BE2C (cell line): ENCODE measurements around the gene CLEC1B.
"Not testable (repeated sequence)": the region's sequence is repeated elsewhere in the genome, so short reads cannot be mapped to it uniquely, and the experiment has no call there.

Experiments
- DNase-seq: peaks from one replicate; pipeline ENCODE4 v3.0.0-alpha.2; 2020
- H3K27me3 ChIP-seq: fragments of 250-450 bp; sonication (Bioruptor Pico); 2 replicates; pipeline ENCODE4 v1.5.1; 2020; ENCODE audit warnings: mild to moderate bottlenecking
- H3K36me3 ChIP-seq: fragments of 250-450 bp; sonication (Bioruptor Pico); 2 replicates; pipeline ENCODE4 v1.5.1; 2020; ENCODE audit warnings: mild to moderate bottlenecking
- H3K4me1 ChIP-seq: fragments of 250-450 bp; sonication (Bioruptor Pico); 2 replicates; pipeline ENCODE4 v1.5.1; 2020
- H3K4me3 ChIP-seq: 2 replicates; pipeline ENCODE4 v1.5.1; 2011; ENCODE audit warnings: low read depth, low read length
- H3K9me3 ChIP-seq: fragments of 250-450 bp; sonication (Bioruptor Pico); 2 replicates; pipeline ENCODE4 v1.5.1; 2020
- TF ChIP-seq, protein P1 (sequence below): IDR thresholded peaks from 2 replicates; pipeline ENCODE4 v1.5.1; 2012; ENCODE audit warnings: mild to moderate bottlenecking, low read depth, low read length

The CLEC1B gene

DNA sequence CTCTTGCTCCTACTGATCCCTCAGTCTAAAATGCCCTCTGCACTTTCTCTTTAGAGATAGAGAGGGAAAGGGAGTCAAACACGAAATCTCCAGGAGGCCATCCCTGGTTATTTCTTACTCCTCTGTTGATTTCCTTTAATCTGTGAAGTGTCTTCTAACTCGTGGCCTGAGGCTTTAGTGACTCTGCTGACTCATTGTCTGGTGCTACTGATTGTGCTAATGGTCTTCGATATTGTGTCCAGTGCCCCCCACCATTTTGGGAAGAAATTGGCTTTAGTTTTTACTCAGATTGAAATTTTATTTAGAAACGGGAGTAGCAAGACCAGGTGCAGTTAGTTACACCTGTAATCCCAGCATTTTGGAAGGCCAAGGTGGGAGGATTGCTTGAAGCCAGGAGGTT is 32.4 kb upstream of the CLEC1B start:
- Histone ChIP-seq H3K36me3 (no peaks in the 10 kb centered on the region), H3K9me3 (no peaks in the 10 kb centered on the region), H3K4me1 (no peaks in the 10 kb centered on the region), H3K27me3 (peaks cover 8% of the 10 kb centered on the region; the same call in 1 of the 2 replicates), H3K4me3 (no peak overlapping the region)
- TF ChIP-seq, protein P1, sequence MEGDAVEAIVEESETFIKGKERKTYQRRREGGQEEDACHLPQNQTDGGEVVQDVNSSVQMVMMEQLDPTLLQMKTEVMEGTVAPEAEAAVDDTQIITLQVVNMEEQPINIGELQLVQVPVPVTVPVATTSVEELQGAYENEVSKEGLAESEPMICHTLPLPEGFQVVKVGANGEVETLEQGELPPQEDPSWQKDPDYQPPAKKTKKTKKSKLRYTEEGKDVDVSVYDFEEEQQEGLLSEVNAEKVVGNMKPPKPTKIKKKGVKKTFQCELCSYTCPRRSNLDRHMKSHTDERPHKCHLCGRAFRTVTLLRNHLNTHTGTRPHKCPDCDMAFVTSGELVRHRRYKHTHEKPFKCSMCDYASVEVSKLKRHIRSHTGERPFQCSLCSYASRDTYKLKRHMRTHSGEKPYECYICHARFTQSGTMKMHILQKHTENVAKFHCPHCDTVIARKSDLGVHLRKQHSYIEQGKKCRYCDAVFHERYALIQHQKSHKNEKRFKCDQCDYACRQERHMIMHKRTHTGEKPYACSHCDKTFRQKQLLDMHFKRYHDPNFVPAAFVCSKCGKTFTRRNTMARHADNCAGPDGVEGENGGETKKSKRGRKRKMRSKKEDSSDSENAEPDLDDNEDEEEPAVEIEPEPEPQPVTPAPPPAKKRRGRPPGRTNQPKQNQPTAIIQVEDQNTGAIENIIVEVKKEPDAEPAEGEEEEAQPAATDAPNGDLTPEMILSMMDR, result no peak
- no peak for DNase-seq

DNA sequence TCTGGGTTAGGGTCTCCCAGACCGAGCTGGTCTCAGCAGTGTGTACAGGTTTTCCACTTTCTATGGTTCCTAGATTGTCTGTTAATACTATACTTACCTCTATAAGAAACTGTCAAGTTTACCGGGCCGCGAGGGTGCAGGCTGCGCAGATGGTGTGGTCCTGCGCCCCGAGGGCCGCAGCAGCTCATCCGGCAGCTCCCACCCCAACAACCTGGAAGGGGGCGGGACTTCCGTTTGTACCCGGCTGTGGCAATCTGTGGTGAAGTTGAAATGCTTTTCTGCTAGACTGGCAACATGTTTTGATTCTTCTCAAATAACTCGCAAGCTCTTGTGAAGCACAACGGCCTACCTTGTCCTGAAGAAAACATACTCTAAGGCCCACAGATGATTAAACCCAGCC is 31.5 kb upstream of the CLEC1B start, which contains the start of gene CLEC9A:
Gene CLEC9A (plus strand): TSS at position 237 of the 400 bp plus-strand sequence. CDS start 22,006 bp downstream, outside the sequence.
- Histone ChIP-seq H3K4me1 (no peaks in the 10 kb centered on the region), H3K36me3 (no peaks in the 10 kb centered on the region), H3K9me3 (no peaks in the 10 kb centered on the region), H3K4me3 (no peak within 1 kb of the TSS), H3K27me3 (peaks cover 8% of the 10 kb centered on the region; the same call in 1 of the 2 replicates)
- TF ChIP-seq, protein P1, result no peak
- DNase-seq, result no peak

GRCh38 chr12:10027721-10028120 is 28.8 kb upstream of the CLEC1B start:
- H3K4me3 ChIP-seq, result no peak overlapping the region
- H3K27me3 ChIP-seq, result peaks cover 8% of the 10 kb centered on the region; the same call in 1 of the 2 replicates
- TF ChIP-seq, protein P1, result no peak
- no peaks in the 10 kb centered on the region for H3K9me3 ChIP-seq
- DNase-seq, result no peak
- H3K4me1 ChIP-seq, result no peaks in the 10 kb centered on the region
- H3K36me3 ChIP-seq, result no peaks in the 10 kb centered on the region

DNA sequence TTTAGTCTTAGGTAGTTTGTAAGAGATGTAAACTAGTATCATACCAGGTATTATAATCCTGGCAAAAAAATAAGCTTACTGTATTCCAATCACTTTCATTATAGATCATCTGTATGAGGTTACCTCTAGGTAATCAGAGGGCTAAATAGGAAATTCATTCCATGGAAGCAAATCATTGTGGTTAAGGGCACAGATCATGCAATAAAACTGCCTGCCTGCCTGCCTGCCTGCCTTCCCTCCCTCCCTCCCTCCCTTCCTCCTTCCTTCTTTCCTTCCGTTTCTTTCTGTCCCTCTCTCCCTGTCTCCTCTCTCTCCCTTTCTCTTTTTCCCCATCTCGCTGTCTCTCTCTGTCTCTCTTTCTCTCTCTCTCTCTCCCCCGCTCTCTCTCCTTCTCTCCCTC is 28.4 kb upstream of the CLEC1B start:
- H3K4me1 ChIP-seq, result no peaks in the 10 kb centered on the region
- H3K4me3 ChIP-seq, result no peak overlapping the region
- no peaks in the 10 kb centered on the region for H3K36me3 ChIP-seq
- H3K27me3 ChIP-seq, result peaks cover 8% of the 10 kb centered on the region; the same call in 1 of the 2 replicates
- no peaks in the 10 kb centered on the region for H3K9me3 ChIP-seq
- no peak for DNase-seq
- TF ChIP-seq, protein P1, result no peak

GRCh38 chr12:10026666-10027065 is 27.7 kb upstream of the CLEC1B start:
- not testable (repeated sequence) for H3K4me1 ChIP-seq, H3K27me3 ChIP-seq, H3K4me3 ChIP-seq, H3K9me3 ChIP-seq, DNase-seq, H3K36me3 ChIP-seq

DNA sequence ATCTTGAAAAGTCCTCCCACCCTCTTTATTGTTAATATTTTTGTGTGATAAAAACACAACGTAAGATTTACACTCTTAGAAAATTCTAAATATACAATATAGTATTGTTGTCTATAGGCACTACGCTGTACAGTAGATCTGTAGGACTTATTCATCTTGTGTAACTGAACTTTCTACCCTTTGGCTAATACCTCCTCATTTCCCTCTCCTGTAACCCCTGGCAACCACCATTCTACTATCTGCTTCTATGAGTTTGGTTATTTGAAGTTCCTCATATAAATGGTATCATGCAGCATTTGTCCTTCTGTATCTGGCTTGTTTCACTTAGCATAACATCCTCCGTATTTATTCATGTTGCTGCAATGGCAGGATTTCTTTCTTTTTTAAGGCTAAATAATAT is 26.3 kb upstream of the CLEC1B start:
- Histone ChIP-seq H3K27me3 (no peaks in the 10 kb centered on the region), H3K36me3 (no peaks in the 10 kb centered on the region), H3K4me3 (no peak overlapping the region), H3K9me3 (no peaks in the 10 kb centered on the region), H3K4me1 (no peaks in the 10 kb centered on the region)
- TF ChIP-seq, protein P1, result no peak
- DNase-seq, result no peak

DNA sequence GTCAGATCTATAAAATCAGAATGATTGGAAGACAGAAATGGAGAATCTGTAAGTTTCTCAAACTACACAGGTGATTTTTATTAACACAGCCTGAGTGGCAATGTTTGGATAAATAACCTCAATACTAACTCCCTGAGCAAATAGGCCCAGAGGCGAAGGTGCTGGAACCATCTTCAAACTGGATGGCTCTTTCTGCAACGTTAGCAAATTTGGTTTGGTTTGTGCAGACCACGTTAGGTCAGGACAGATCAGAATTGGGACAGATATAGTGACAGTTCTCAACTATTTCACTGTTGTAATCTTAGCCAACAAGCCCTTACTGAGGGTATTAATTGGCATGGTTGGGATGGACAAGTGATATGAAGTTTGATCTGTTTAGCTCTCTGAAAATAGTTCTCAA is 22.4 kb upstream of the CLEC1B start:
- no peak overlapping the region for H3K4me3 ChIP-seq
- TF ChIP-seq, protein P1, result no peak
- H3K9me3 ChIP-seq, result no peaks in the 10 kb centered on the region
- DNase-seq, result no peak
- no peaks in the 10 kb centered on the region for H3K27me3 ChIP-seq
- no peaks in the 10 kb centered on the region for H3K4me1 ChIP-seq
- no peaks in the 10 kb centered on the region for H3K36me3 ChIP-seq
